GM13976 (cell line): ENCODE measurements around the gene CNPY3.

Source experiments
- DNase-seq: peaks from one replicate; pipeline ENCODE4 v3.0.0; 2012; ENCODE audit warnings: low spot score
- CTCF ChIP-seq: IDR thresholded peaks from 2 replicates; pipeline ENCODE4 v1.5.1; 2012; ENCODE audit warnings: borderline replicate concordance, mild to moderate bottlenecking; ENCODE audit not compliant: insufficient read depth; ENCODE audit errors: extremely low read depth, missing control alignments, control extremely low read depth
- in situ Hi-C: fragments of 300-500 bp; cut with MboI; formaldehyde crosslinking; loops from one replicate; pipeline ENCODE4 v1.12.0; 2022; ENCODE audit warnings: low sequenced_read_pairs, mixed read lengths, inconsistent platforms; ENCODE audit not compliant: unreplicated experiment

The CNPY3 gene

GRCh38 chr6:42916288-42916687 lies 13.0 kb upstream of the CNPY3 start:
- in situ Hi-C loops: no loop called here
- no peak for TF ChIP-seq CTCF
- no peak for DNase-seq

- in situ Hi-C loops: no loop called here
- TF ChIP-seq CTCF: no peak
- no peak for DNase-seq
Observed at GRCh38 chr6:42921801-42922200, 7.5 kb upstream of the CNPY3 start.

- DNase-seq: no peak
- TF ChIP-seq CTCF: no peak
- in situ Hi-C loops: no loop called here
Observed at GRCh38 chr6:42923666-42924065, 5.6 kb upstream of the CNPY3 start.

GRCh38 chr6:42925248-42925857 lies 3.9 kb upstream of the CNPY3 start:
- in situ Hi-C loops: no loop called here

GRCh38 chr6:42929821-42930360 lies 611 bp downstream of the CNPY3 start:
- TF ChIP-seq CTCF: no peak
- in situ Hi-C loops: no loop called here
- DNase-seq: peak; percentile 81

More at GRCh38 chr6:42925248-42925857, 3.9 kb upstream of the CNPY3 start:
- no peak for TF ChIP-seq CTCF
- DNase-seq: no peak

GRCh38 chr6:42932412-42932811 lies 3.1 kb downstream of the CNPY3 start:
- TF ChIP-seq CTCF: no peak
- no peak for DNase-seq
- in situ Hi-C loops: no loop called here
